Heart left ventricle (tissue), 16 donors: ENCODE data around the gene STRIP1. TPM values are rescaled to one million over a fixed set of nuclear protein-coding genes. Genes with fewer than 3 reads are reported as not detected.

ENCODE experiments used
- ATAC-seq, 4 donors: fragments of 200-7000 bp; cut with Tn5 transposase; one replicate each; pipeline ENCODE4 v1.9.1; 2020 to 2022; ENCODE audit warnings: moderate library complexity in 4 of 4, mild to moderate bottlenecking in 3 of 4, moderate number of reproducible peaks in 1 of 4
- DNase-seq, 5 donors: peaks; one replicate each; pipeline ENCODE4 v3.0.0-alpha.2; 2020
- H3K27ac ChIP-seq, 12 donors: fragments of 200-600 bp; sonication (generic) in 4 of 12; one replicate each; pipeline versions ENCODE4 v1.5.0 to v1.8.0; 2016 to 2022; ENCODE audit warnings: mild to moderate bottlenecking in 2 of 12
- H3K27me3 ChIP-seq, 9 donors: fragments of 200-600 bp; sonication (generic) in 2 of 9; one replicate each; pipeline versions ENCODE4 v1.5.1 to v1.8.0; 2016 to 2022; ENCODE audit warnings: mild to moderate bottlenecking in 3 of 9
- H3K36me3 ChIP-seq, 9 donors: fragments of 200-600 bp; sonication (generic) in 2 of 9; one replicate each; pipeline versions ENCODE4 v1.5.0 to v1.8.0; 2018 to 2022; ENCODE audit warnings: mild to moderate bottlenecking in 2 of 9
- H3K4me1 ChIP-seq, 12 donors: fragments of 200-600 bp; sonication (generic) in 4 of 12; one replicate each; pipeline versions ENCODE4 v1.5.0 to v1.8.0; 2016 to 2022; ENCODE audit warnings: mild to moderate bottlenecking in 3 of 12
- H3K4me3 ChIP-seq, 12 donors: fragments of 200-600 bp; sonication (generic) in 4 of 12; one replicate each; pipeline versions ENCODE4 v1.5.0 to v1.8.0; 2017 to 2022; ENCODE audit warnings: mild to moderate bottlenecking in 9 of 12, moderate library complexity in 4 of 12
- H3K9me3 ChIP-seq, 12 donors: fragments of 200-600 bp; sonication (generic) in 4 of 12; one replicate each; pipeline versions ENCODE4 v1.5.0 to v1.8.0; 2016 to 2022; ENCODE audit warnings: mild to moderate bottlenecking in 1 of 12
- POLR2A ChIP-seq, 2 donors: fragments of 450-650 bp; IDR thresholded peaks; one replicate each; pipeline ENCODE4 v1.6.1; 2017; ENCODE audit warnings: antibody characterized with exemption in 2 of 2, mild to moderate bottlenecking in 2 of 2, moderate library complexity in 2 of 2
- WGBS, 4 donors: extraction: QIAGEN DNeasy Blood & Tissue Kit in 2 of 4; methylation state at CpG; one replicate each; pipeline versions ENCODE4 v1.1.5 to v1.1.7; 2013 to 2018; 5-methylcytosine and 5-hydroxymethylcytosine counted together
- intact Hi-C, 10 donors: fragments of 100-400 bp; cut with DNase I; formaldehyde crosslinking; loops; one replicate each; pipeline versions ENCODE4 v1.11.1 to v1.14.2; 2022
- polyA plus RNA-seq, 2 donors: library from polyadenylated mRNA; stranded (reverse); fragments of 200-250 nt; gene quantifications; one replicate each; pipeline ENCODE4 v1.2.3, GENCODE V29; 2013
- total RNA-seq, 9 donors: library from RNA; depleted of rRNA in 2 of 9; stranded (reverse); fragments of >200 nt in 2 of 9; fragmentation: NEBNext Ultra II Directional in 3 of 9; extraction: Animal tissue kit (Norgen Biotek cat#: 25700) in 3 of 9; gene quantifications; one replicate each; pipeline versions ENCODE4 v1.1.0 to v1.2.4, GENCODE V29; 2016 to 2023
- TF ChIP-seq, protein P1 (sequence below), 12 donors: fragments of 200-600 bp; sonication (generic) in 4 of 12; IDR thresholded peaks; one replicate each; pipeline versions ENCODE4 v1.5.0 to v1.8.0; 2018 to 2022; ENCODE audit warnings: antibody characterized with exemption in 12 of 12, mild to moderate bottlenecking in 5 of 12
- donor health status: ischemic (EF 13 %, LVEDD 7.1; RV severe dilation, severe dysfunction).
- donor health status: healthy with polysubstance abuse.
- donor health status: DM: no; HTN: yes; CAD: no.
- donor health status: DM: no; HTN: no; CAD: no.
- donor health status: ischemic (EF 25% LVEDD 6.9; RV normal size, moderate dysfunction).
- donor health status: ischemic (EF 25% LVEDD 5.7; RV mildly dilated, moderate dysfunction).
- donor health status: healthy.
- donor health status: DM: yes; HTN: yes; CAD: no.
- donor health status: ischemic (EF 35%, LVEDD 5.7; RV mildly dilated, moderate dysfunction).
- donor health status: nonischemic (EF 11% LVEDD 7.7; RV severe dilation, severe dysfunction).
- donor health status: DM: yes; HTN: yes; CAD: no.
- donor health status: PGD.
- donor health status: ischemic (EF 29% LVEDD 5.4; RV normal size, mild dysfunction).
- donor health status: nonischemic (EF 23%, LVEDD 6.1; RV moderate dilation, normal function).

STRIP1 gene
- total and polyA plus RNA-seq, 11 donors: 7.8 to 22.8 (median 19.0) TPM

DNA sequence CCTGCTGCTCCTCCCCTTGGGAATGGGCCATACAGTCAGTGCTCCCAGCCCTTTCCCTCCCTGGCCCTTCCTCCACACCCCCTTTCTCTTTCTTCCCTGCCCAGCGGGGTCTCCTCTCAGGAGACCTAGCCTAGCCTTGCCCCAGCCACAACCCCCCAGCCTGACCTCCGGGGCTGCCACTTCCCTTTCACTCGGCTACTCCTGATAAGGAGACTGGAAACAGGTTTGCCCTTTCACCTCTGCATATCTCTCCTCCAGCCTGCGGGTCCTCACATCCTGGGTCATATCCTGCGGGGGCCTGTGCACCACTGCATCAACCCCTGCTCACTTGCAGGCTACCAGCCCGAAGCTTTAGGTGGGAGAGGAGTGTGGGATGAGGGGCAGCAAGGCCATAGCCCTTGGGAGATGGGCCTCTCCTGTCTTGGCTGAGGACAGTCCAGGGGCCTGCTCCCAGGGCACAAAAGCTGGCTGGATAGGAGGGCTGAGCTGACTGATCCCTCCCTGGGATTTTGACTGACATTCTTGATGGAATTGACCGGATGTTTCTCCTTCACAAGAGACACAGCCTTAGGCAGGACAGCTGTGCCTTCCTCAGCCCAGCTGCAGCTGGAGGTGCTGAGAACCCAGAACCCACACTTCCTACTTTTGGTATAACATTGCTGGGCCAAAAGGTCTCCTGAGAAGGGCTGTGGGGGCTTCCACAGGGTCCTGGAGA lies 55.3 kb downstream of the STRIP1 start:
- no peak for TF ChIP-seq POLR2A (IDR thresholded peaks at IDR 0.05)
- TF ChIP-seq, protein P1, sequence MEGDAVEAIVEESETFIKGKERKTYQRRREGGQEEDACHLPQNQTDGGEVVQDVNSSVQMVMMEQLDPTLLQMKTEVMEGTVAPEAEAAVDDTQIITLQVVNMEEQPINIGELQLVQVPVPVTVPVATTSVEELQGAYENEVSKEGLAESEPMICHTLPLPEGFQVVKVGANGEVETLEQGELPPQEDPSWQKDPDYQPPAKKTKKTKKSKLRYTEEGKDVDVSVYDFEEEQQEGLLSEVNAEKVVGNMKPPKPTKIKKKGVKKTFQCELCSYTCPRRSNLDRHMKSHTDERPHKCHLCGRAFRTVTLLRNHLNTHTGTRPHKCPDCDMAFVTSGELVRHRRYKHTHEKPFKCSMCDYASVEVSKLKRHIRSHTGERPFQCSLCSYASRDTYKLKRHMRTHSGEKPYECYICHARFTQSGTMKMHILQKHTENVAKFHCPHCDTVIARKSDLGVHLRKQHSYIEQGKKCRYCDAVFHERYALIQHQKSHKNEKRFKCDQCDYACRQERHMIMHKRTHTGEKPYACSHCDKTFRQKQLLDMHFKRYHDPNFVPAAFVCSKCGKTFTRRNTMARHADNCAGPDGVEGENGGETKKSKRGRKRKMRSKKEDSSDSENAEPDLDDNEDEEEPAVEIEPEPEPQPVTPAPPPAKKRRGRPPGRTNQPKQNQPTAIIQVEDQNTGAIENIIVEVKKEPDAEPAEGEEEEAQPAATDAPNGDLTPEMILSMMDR (IDR thresholded peaks at IDR 0.05): no peak
- H3K9me3 ChIP-seq: no peaks in the 10 kb centered on the region
- no peak overlapping the region for H3K4me3 ChIP-seq
- intact Hi-C loops: loop anchor here in 1 of 10 donors (5.0 kb wide), 1 partner anchor 32 kb away; no protein-coding TSS in a partner anchor
- 50 to 56% (median 51%) methylated on average over 6 to 7 of the region's 7 CpGs for WGBS, 4 donors
- DNase-seq (no peak), ATAC-seq (peak in 2 of 4 donors; percentile 18 to 21)
- peaks cover 0 to 12% (median 1%) of the 10 kb centered on the region in 12 donors for H3K4me1 ChIP-seq
- H3K27ac ChIP-seq: no peak overlapping the region
- no peaks in the 10 kb centered on the region for H3K36me3 ChIP-seq
- H3K27me3 ChIP-seq: peaks cover 0 to 19% (median 0%) of the 10 kb centered on the region in 9 donors

DNA sequence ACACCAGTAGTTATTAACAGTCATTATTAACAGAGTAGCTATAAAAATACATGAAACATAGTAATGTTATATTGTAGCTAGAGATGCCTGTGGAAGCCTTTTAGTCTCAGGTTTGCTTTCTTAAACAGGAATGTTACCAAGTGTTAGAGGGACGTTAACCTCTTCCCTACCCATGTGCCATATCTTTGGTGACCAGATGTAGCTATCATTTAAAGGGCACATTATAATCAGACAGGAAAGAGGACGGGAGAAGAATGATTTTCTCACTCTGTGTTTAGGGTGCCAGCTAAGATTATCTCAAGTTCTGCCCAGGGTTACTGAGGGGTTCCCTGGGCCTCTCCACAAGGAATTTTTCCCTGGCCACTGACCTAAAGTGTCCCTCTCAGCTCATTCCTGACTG lies 57.0 kb downstream of the STRIP1 start:
- Histone ChIP-seq H3K36me3 (no peaks in the 10 kb centered on the region), H3K4me3 (no peak overlapping the region), H3K4me1 (peaks cover 0 to 12% (median 0%) of the 10 kb centered on the region in 12 donors), H3K9me3 (no peaks in the 10 kb centered on the region), H3K27me3 (peaks cover 0 to 19% (median 2%) of the 10 kb centered on the region in 9 donors), H3K27ac (no peak overlapping the region)
- intact Hi-C loops: loop anchor here in 1 of 10 donors (5.0 kb wide), 1 partner anchor 34 kb away; no protein-coding TSS in a partner anchor
- no peak for TF ChIP-seq POLR2A (IDR thresholded peaks at IDR 0.05)
- TF ChIP-seq, protein P1 (IDR thresholded peaks at IDR 0.05): no peak
- no peak for DNase-seq
- WGBS, 4 donors: 57 to 76% (median 69%) methylated on average over 2 of the region's 2 CpGs
- no peak for ATAC-seq

GRCh38 chr1:110091791-110092190 lies 57.4 kb downstream of the STRIP1 start:
- H3K4me3 ChIP-seq: no peak overlapping the region
- no peak for TF ChIP-seq POLR2A (IDR thresholded peaks at IDR 0.05)
- TF ChIP-seq, protein P1 (IDR thresholded peaks at IDR 0.05): no peak
- peaks cover 0 to 23% (median 0%) of the 10 kb centered on the region in 9 donors for H3K27me3 ChIP-seq
- DNase-seq (no peak), ATAC-seq (no peak)
- no peaks in the 10 kb centered on the region for H3K36me3 ChIP-seq
- WGBS, 4 donors: 73 to 79% (median 77%) methylated on average over 3 of the region's 3 CpGs
- H3K9me3 ChIP-seq: no peaks in the 10 kb centered on the region
- intact Hi-C loops: loop anchor here in 1 of 10 donors (5.0 kb wide), 1 partner anchor 34 kb away; no protein-coding TSS in a partner anchor
- H3K27ac ChIP-seq: no peak overlapping the region
- peaks cover 0 to 12% (median 0%) of the 10 kb centered on the region in 12 donors for H3K4me1 ChIP-seq

DNA sequence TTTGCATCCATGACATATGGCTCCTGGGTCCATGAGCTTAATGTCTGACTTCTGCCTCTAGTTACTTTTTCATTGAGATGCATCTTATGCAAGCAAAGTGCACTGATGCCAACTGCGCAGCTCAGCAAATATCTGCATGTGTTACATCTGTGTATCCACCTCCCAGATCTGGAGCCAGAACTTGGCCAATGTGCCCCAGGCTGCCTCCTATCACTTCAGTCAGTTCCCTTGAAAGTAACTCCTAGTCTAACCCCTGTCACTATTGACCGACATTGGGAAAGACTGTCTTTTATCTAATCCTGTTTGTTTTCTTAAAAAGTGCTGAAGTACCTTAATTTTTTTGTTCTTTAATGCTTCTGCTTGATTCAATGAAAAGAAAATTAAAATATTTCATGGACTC lies 58.6 kb downstream of the STRIP1 start:
- no peak for TF ChIP-seq POLR2A (IDR thresholded peaks at IDR 0.05)
- TF ChIP-seq, protein P1 (IDR thresholded peaks at IDR 0.05): no peak
- peaks cover 0 to 29% (median 0%) of the 10 kb centered on the region in 9 donors for H3K27me3 ChIP-seq
- H3K4me1 ChIP-seq: peaks cover 0 to 11% (median 0%) of the 10 kb centered on the region in 12 donors
- no peak overlapping the region for H3K27ac ChIP-seq
- no peaks in the 10 kb centered on the region for H3K9me3 ChIP-seq
- intact Hi-C loops: loop anchor here in 1 of 10 donors (5.0 kb wide), 1 partner anchor 36 kb away; no protein-coding TSS in a partner anchor
- H3K4me3 ChIP-seq: no peak overlapping the region
- DNase-seq (no peak), ATAC-seq (no peak)
- 92 to 96% (median 94%) methylated on average over 2 of the region's 2 CpGs for WGBS, 4 donors
- no peaks in the 10 kb centered on the region for H3K36me3 ChIP-seq
